ENCODE results near the gene VSTM5. TPM values are rescaled to one million over a fixed set of nuclear protein-coding genes. Genes with fewer than 3 reads are reported as not detected.

VSTM5 gene
- total and polyA plus RNA-seq, 7 donors: 0.23 to 3.6 (median 0.85) TPM; not detected in 1

DNA sequence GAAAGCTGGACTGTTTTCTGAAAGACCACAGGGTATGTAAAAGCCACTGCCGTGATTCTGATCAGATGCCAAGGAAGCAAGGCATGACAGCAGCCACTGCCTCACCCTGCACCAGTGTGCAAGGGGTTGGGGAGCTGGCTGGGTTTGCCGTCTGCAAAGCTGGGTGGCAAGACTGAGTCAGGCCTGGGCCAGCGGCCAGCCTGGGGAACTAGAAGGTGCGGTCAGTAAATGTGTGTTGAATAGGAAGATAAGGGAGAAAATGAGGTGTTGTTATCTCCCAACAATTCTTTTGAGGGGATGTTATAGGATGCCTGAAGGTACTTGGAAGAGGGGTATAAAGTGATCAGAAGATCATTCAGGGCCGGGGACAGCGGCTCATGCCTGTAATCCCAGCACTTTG lies 8.0 kb downstream of the VSTM5 start:
- intact Hi-C loops (cut with DNase I): no loop called here
- H3K27ac ChIP-seq: no peak overlapping the region

DNA sequence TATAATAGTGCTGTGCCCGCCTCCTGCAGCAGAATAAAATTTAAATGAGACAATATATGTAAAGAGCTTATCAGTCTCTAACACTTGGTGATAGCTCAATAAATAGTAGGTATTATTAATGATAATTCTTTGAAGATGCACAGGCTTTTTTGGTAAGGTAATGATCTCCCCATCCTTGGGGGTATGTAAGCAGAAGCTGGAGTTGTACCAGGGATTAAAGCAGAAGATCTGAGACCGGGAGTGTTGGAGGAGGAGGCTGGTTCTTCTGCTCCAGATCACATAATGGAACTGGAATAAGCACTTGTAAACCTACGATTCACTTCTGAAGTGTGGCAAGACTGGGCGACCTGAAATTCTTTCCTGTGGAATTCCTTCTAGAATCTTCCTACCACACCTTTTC lies 8.4 kb downstream of the VSTM5 start:
- 64 to 84% methylated on average over 4 of the region's 4 CpGs for WGBS, 2 donors
- intact Hi-C loops (cut with DNase I): no loop called here
- Histone ChIP-seq H3K9me3 (no peaks in the 10 kb centered on the region), H3K4me3 (no peak overlapping the region), H3K27ac (no peak overlapping the region), H3K4me1 (peaks cover 0 to 11% (median 0%) of the 10 kb centered on the region in 4 donors), H3K27me3 (no peaks in the 10 kb centered on the region), H3K36me3 (no peaks in the 10 kb centered on the region)
- TF ChIP-seq POLR2AphosphoS5 (IDR thresholded peaks at IDR 0.05) (no peak), POLR2A (IDR thresholded peaks at IDR 0.05) (no peak), EP300 (IDR thresholded peaks at IDR 0.05) (no peak)
- TF ChIP-seq, protein P1, sequence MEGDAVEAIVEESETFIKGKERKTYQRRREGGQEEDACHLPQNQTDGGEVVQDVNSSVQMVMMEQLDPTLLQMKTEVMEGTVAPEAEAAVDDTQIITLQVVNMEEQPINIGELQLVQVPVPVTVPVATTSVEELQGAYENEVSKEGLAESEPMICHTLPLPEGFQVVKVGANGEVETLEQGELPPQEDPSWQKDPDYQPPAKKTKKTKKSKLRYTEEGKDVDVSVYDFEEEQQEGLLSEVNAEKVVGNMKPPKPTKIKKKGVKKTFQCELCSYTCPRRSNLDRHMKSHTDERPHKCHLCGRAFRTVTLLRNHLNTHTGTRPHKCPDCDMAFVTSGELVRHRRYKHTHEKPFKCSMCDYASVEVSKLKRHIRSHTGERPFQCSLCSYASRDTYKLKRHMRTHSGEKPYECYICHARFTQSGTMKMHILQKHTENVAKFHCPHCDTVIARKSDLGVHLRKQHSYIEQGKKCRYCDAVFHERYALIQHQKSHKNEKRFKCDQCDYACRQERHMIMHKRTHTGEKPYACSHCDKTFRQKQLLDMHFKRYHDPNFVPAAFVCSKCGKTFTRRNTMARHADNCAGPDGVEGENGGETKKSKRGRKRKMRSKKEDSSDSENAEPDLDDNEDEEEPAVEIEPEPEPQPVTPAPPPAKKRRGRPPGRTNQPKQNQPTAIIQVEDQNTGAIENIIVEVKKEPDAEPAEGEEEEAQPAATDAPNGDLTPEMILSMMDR (IDR thresholded peaks at IDR 0.05): no peak
- no peak for DNase-seq

More for the DNA sequence above, 8.0 kb downstream of the VSTM5 start:
- 14 to 63% methylated on average over 6 of the region's 6 CpGs for WGBS, 2 donors
- H3K27me3 ChIP-seq: no peaks in the 10 kb centered on the region
- H3K4me1 ChIP-seq: peaks cover 0 to 11% (median 0%) of the 10 kb centered on the region in 4 donors
- H3K4me3 ChIP-seq: no peak overlapping the region
- no peak for DNase-seq
- no peaks in the 10 kb centered on the region for H3K9me3 ChIP-seq
- H3K36me3 ChIP-seq: no peaks in the 10 kb centered on the region
- TF ChIP-seq POLR2AphosphoS5 (IDR thresholded peaks at IDR 0.05): no peak
- TF ChIP-seq, protein P1 (IDR thresholded peaks at IDR 0.05): no peak
- no peak for TF ChIP-seq POLR2A (IDR thresholded peaks at IDR 0.05)
- TF ChIP-seq EP300 (IDR thresholded peaks at IDR 0.05): no peak

DNA sequence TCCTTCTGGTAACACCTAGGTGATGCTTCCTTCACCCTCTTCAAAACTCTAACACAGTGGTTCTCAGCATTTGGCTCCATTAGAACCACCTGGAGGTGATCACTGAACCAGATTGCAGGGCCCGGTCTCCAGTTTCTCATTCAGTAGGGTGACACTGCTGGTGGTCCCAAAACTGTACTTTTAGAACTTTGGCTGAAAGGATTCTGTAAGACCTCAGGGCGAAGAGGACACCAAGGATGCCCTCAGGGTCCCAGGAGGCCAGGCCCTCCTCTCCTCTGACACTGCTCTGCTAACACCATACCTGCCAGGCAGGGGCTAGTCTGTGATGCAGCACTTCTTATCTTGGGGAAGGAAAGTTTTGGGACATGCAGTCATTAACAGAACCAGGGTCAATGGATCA lies 9.0 kb downstream of the VSTM5 start:
- no peaks in the 10 kb centered on the region for H3K9me3 ChIP-seq
- intact Hi-C loops (cut with DNase I): no loop called here
- H3K36me3 ChIP-seq: no peaks in the 10 kb centered on the region
- H3K4me1 ChIP-seq: peaks cover 0 to 11% (median 0%) of the 10 kb centered on the region in 4 donors
- DNase-seq: no peak
- H3K27me3 ChIP-seq: no peaks in the 10 kb centered on the region
- no peak overlapping the region for H3K4me3 ChIP-seq
- 87 to 89% methylated on average over 2 of the region's 2 CpGs for WGBS, 2 donors
- TF ChIP-seq EP300 (IDR thresholded peaks at IDR 0.05): no peak
- TF ChIP-seq POLR2A (IDR thresholded peaks at IDR 0.05): no peak
- TF ChIP-seq, protein P1 (IDR thresholded peaks at IDR 0.05): no peak
- TF ChIP-seq POLR2AphosphoS5 (IDR thresholded peaks at IDR 0.05): no peak
- no peak overlapping the region for H3K27ac ChIP-seq

DNA sequence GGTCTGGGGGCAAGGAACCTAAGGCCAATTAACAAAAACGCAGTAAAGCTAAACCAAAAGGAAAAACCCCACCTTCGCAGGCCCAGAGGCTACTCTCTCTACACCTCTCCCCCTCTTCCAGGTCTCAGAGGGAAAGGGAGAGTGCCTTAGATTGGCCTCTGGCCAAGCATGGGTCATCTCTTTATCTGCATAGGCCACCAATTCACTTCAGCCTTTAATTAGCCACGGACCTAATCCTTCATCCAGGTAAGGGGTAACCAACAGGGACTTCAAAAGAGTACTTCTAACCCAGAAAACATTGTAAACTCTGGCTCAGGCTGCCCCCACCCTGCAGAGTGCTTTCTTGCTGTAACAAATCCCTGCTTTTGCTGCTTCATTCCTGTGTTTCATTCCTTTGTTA lies 9.4 kb downstream of the VSTM5 start:
- no peak overlapping the region for H3K27ac ChIP-seq
- peaks cover 0 to 11% (median 0%) of the 10 kb centered on the region in 4 donors for H3K4me1 ChIP-seq
- H3K27me3 ChIP-seq: no peaks in the 10 kb centered on the region
- no peak for DNase-seq
- H3K36me3 ChIP-seq: no peaks in the 10 kb centered on the region
- intact Hi-C loops (cut with DNase I): no loop called here
- TF ChIP-seq, protein P1 (IDR thresholded peaks at IDR 0.05): no peak
- no peak for TF ChIP-seq EP300 (IDR thresholded peaks at IDR 0.05)
- no peak for TF ChIP-seq POLR2AphosphoS5 (IDR thresholded peaks at IDR 0.05)
- TF ChIP-seq POLR2A (IDR thresholded peaks at IDR 0.05): no peak
- no peak overlapping the region for H3K4me3 ChIP-seq
- H3K9me3 ChIP-seq: no peaks in the 10 kb centered on the region
- WGBS, 2 donors: 62 to 68% methylated on average over 3 of the region's 3 CpGs

DNA sequence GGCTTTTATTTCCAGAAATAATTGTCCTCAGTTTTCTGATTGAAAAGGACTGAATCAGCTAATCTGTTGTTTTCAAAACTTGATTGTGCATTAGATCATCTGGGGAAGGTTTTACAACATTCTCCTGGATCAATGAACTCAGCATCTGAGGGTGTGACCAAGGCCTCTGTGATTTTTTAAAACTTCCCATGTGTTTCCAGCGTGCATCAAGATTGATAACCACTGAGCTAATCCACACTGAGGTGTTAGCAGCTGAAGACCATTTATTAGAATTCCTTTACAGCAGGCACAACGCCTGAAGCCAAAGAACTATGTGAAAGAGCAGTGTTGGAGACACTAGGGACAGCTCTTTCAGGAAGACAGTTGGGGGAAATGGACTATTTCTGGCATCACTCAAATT lies 10.2 kb downstream of the VSTM5 start:
- intact Hi-C loops (cut with DNase I): no loop called here
- WGBS, 2 donors: 29 to 61% methylated on average over 2 of the region's 2 CpGs
- no peaks in the 10 kb centered on the region for H3K9me3 ChIP-seq
- DNase-seq: no peak
- no peaks in the 10 kb centered on the region for H3K27me3 ChIP-seq
- peaks cover 0 to 11% (median 0%) of the 10 kb centered on the region in 4 donors for H3K4me1 ChIP-seq
- peak overlapping the region in 1 of 4 donors; percentile 11 for H3K27ac ChIP-seq
- no peak for TF ChIP-seq POLR2A (IDR thresholded peaks at IDR 0.05)
- no peak for TF ChIP-seq POLR2AphosphoS5 (IDR thresholded peaks at IDR 0.05)
- TF ChIP-seq, protein P1 (IDR thresholded peaks at IDR 0.05): no peak
- no peak for TF ChIP-seq EP300 (IDR thresholded peaks at IDR 0.05)
- no peak overlapping the region for H3K4me3 ChIP-seq
- H3K36me3 ChIP-seq: no peaks in the 10 kb centered on the region

Data from sigmoid colon (tissue), 7 donors.